Duodenal mucosa (tissue), 2 donors: ENCODE data around the gene RPS18.
A peak's percentile ranks its signal among the peaks of the same experiment; 100 is the strongest.

Experiments used
- H3K27ac ChIP-seq: one replicate; pipeline ENCODE4 v1.7.0; 2013; ENCODE audit warnings: low read depth, low read length
- H3K27me3 ChIP-seq, 2 donors: one replicate each; pipeline ENCODE4 v1.7.0; 2013; ENCODE audit warnings: low read length in 2 of 2, control low read depth in 1 of 2; ENCODE audit not compliant: insufficient read depth in 2 of 2, control insufficient read depth in 1 of 2
- H3K36me3 ChIP-seq, 2 donors: one replicate each; pipeline ENCODE4 v1.7.0; 2013; ENCODE audit warnings: low read length in 2 of 2, control low read depth in 1 of 2; ENCODE audit not compliant: insufficient read depth in 2 of 2, control insufficient read depth in 1 of 2
- H3K4me1 ChIP-seq, 2 donors: one replicate each; pipeline ENCODE4 v1.7.0; 2013; ENCODE audit warnings: low read length in 2 of 2, control low read depth in 1 of 2; ENCODE audit not compliant: insufficient read depth in 2 of 2, control insufficient read depth in 1 of 2
- H3K4me3 ChIP-seq, 2 donors: one replicate each; pipeline ENCODE4 v1.7.0; 2013; ENCODE audit warnings: low read length in 2 of 2, low read depth in 1 of 2
- H3K9ac ChIP-seq, 2 donors: one replicate each; pipeline ENCODE4 v1.7.0; 2013; ENCODE audit warnings: low read length in 2 of 2, low read depth in 1 of 2
- H3K9me3 ChIP-seq, 2 donors: one replicate each; pipeline ENCODE4 v1.7.0; 2013; ENCODE audit warnings: low read length in 2 of 2, control low read depth in 1 of 2; ENCODE audit not compliant: control insufficient read depth in 1 of 2

The RPS18 gene

GRCh38 chr6:33299237-33299944, 27.5 kb downstream of the RPS18 start:
- H3K4me3 ChIP-seq: peak overlapping the region; percentile 72 to 85
- H3K36me3 ChIP-seq: peaks cover 9 to 34% of the 10 kb centered on the region in 2 donors
- H3K4me1 ChIP-seq: peaks cover 6 to 20% of the 10 kb centered on the region in 2 donors

GRCh38 chr6:33301877-33302276, 30.0 kb downstream of the RPS18 start:
- Histone ChIP-seq H3K4me3 (no peak overlapping the region), H3K27me3 (no peaks in the 10 kb centered on the region), H3K4me1 (peaks cover 13 to 19% of the 10 kb centered on the region in 2 donors), H3K36me3 (peaks cover 30 to 38% of the 10 kb centered on the region in 2 donors), H3K9me3 (no peaks in the 10 kb centered on the region), H3K27ac (no peak overlapping the region), H3K9ac (no peak overlapping the region)

More at GRCh38 chr6:33299237-33299944, 27.5 kb downstream of the RPS18 start:
- Histone ChIP-seq H3K27me3 (no peaks in the 10 kb centered on the region), H3K9ac (peak overlapping the region; percentile 71 to 92), H3K9me3 (no peaks in the 10 kb centered on the region), H3K27ac (peak overlapping the region; percentile 96)

- no peak overlapping the region for H3K27ac ChIP-seq
- no peak overlapping the region for H3K9ac ChIP-seq
- peaks cover 7 to 11% of the 10 kb centered on the region in 2 donors for H3K4me1 ChIP-seq
- no peaks in the 10 kb centered on the region for H3K9me3 ChIP-seq
- H3K4me3 ChIP-seq: no peak overlapping the region
- H3K27me3 ChIP-seq: no peaks in the 10 kb centered on the region
- peaks cover 30 to 43% of the 10 kb centered on the region in 2 donors for H3K36me3 ChIP-seq
Observed at GRCh38 chr6:33304216-33304615, 32.3 kb downstream of the RPS18 start.

- no peak overlapping the region for H3K27ac ChIP-seq
- H3K36me3 ChIP-seq: peaks cover 30 to 43% of the 10 kb centered on the region in 2 donors
- H3K9me3 ChIP-seq: no peaks in the 10 kb centered on the region
- H3K4me3 ChIP-seq: no peak overlapping the region
- H3K9ac ChIP-seq: no peak overlapping the region
- no peaks in the 10 kb centered on the region for H3K27me3 ChIP-seq
- H3K4me1 ChIP-seq: peaks cover 6 to 7% of the 10 kb centered on the region in 2 donors
Observed at GRCh38 chr6:33305052-33305451, 33.2 kb downstream of the RPS18 start.

- no peak overlapping the region for H3K27ac ChIP-seq
- H3K36me3 ChIP-seq: peaks cover 30 to 52% of the 10 kb centered on the region in 2 donors
- no peaks in the 10 kb centered on the region for H3K27me3 ChIP-seq
Observed at GRCh38 chr6:33306356-33306755, 34.5 kb downstream of the RPS18 start.

GRCh38 chr6:33312361-33313104, 40.7 kb downstream of the RPS18 start:
- peak overlapping the region; percentile 94 to 99 for H3K4me3 ChIP-seq
- no peaks in the 10 kb centered on the region for H3K27me3 ChIP-seq
- peak overlapping the region; percentile 96 to 99 for H3K9ac ChIP-seq
- peak overlapping the region; percentile 98 for H3K27ac ChIP-seq
- peaks cover 23 to 45% of the 10 kb centered on the region in 2 donors for H3K4me1 ChIP-seq
- peaks cover 0 to 20% of the 10 kb centered on the region in 2 donors for H3K36me3 ChIP-seq
- no peaks in the 10 kb centered on the region for H3K9me3 ChIP-seq

More at GRCh38 chr6:33306356-33306755, 34.5 kb downstream of the RPS18 start:
- no peaks in the 10 kb centered on the region for H3K9me3 ChIP-seq
- no peak overlapping the region for H3K9ac ChIP-seq
- H3K4me1 ChIP-seq: peaks cover 7% of the 10 kb centered on the region in 2 donors
- H3K4me3 ChIP-seq: no peak overlapping the region

- Histone ChIP-seq H3K9me3 (no peaks in the 10 kb centered on the region), H3K4me3 (peak overlapping the region; percentile 94 to 99), H3K4me1 (peaks cover 23 to 45% of the 10 kb centered on the region in 2 donors), H3K36me3 (peaks cover 0 to 19% of the 10 kb centered on the region in 2 donors), H3K27me3 (no peaks in the 10 kb centered on the region), H3K9ac (peak overlapping the region; percentile 96 to 99), H3K27ac (peak overlapping the region; percentile 98)
Observed at GRCh38 chr6:33313105-33313708, 41.3 kb downstream of the RPS18 start.

GRCh38 chr6:33313709-33314514, 42.0 kb downstream of the RPS18 start, which contains the start of gene TAPBP:
TSS of gene TAPBP (minus strand) at chr6:33314078. CDS start at chr6:33314041, 37 bp downstream.
- Histone ChIP-seq H3K9me3 (no peaks in the 10 kb centered on the region), H3K27me3 (no peaks in the 10 kb centered on the region), H3K36me3 (peaks cover 5 to 20% of the 10 kb centered on the region in 2 donors), H3K4me1 (peaks cover 30 to 52% of the 10 kb centered on the region in 2 donors), H3K9ac (peak within 1 kb of the TSS; percentile 96 to 99), H3K27ac (peak within 1 kb of the TSS; percentile 98), H3K4me3 (peak within 1 kb of the TSS; percentile 94 to 99)

- H3K4me3 ChIP-seq: peak overlapping the region; percentile 94 to 99
- peaks cover 11 to 26% of the 10 kb centered on the region in 2 donors for H3K36me3 ChIP-seq
- peaks cover 36 to 59% of the 10 kb centered on the region in 2 donors for H3K4me1 ChIP-seq
- H3K27ac ChIP-seq: peak overlapping the region; percentile 98
- no peaks in the 10 kb centered on the region for H3K9me3 ChIP-seq
- H3K27me3 ChIP-seq: no peaks in the 10 kb centered on the region
- peak overlapping the region; percentile 65 to 96 for H3K9ac ChIP-seq
Observed at GRCh38 chr6:33314515-33314942, 42.7 kb downstream of the RPS18 start.
